Stomach (tissue), 9 donors: ENCODE data around the gene ACKR3. TPM values are rescaled to one million over a fixed set of nuclear protein-coding genes. Genes with fewer than 3 reads are reported as not detected.

Source experiments
- DNase-seq, 2 donors: peaks; one replicate each; pipeline versions ENCODE4 v3.0.0 to v3.0.0-alpha.2; 2013 to 2019
- H3K27ac ChIP-seq, 5 donors: fragments of 200-600 bp in 4 of 5; sonication (generic) in 4 of 5; one replicate each; pipeline ENCODE4 v1.5.1; 2013 to 2019; ENCODE audit warnings: mild to moderate bottlenecking in 1 of 5, moderate library complexity in 1 of 5
- H3K27me3 ChIP-seq, 3 donors: fragments of 200-600 bp; sonication (generic); one replicate each; pipeline ENCODE4 v1.5.1; 2017 to 2019; ENCODE audit warnings: mixed run types in 1 of 3
- H3K36me3 ChIP-seq, 4 donors: fragments of 200-600 bp; sonication (generic); 1 replicate in 3 of 4; 2 replicates in 1 of 4; pipeline ENCODE4 v1.5.1; 2016 to 2019
- H3K4me1 ChIP-seq, 4 donors: fragments of 200-600 bp; sonication (generic); one replicate each; pipeline ENCODE4 v1.5.1; 2016 to 2019
- H3K4me3 ChIP-seq, 4 donors: fragments of 200-600 bp; sonication (generic) in 3 of 4; one replicate each; pipeline ENCODE4 v1.5.1; 2016 to 2019; ENCODE audit warnings: mild to moderate bottlenecking in 1 of 4
- H3K9me3 ChIP-seq, 4 donors: fragments of 200-600 bp; sonication (generic); one replicate each; pipeline ENCODE4 v1.5.1; 2016 to 2019
- EP300 ChIP-seq: sonication (generic); formaldehyde crosslinking; IDR thresholded peaks from one replicate; pipeline ENCODE4 v1.6.1; 2017; ENCODE audit warnings: antibody characterized with exemption
- POLR2A ChIP-seq, 4 donors: fragments of 450-650 bp; IDR thresholded peaks; one replicate each; pipeline ENCODE4 v1.6.1; 2016; ENCODE audit warnings: antibody characterized with exemption in 4 of 4, control low read depth in 2 of 4, mild to moderate bottlenecking in 1 of 4, moderate library complexity in 1 of 4
- POLR2AphosphoS5 ChIP-seq, 3 donors: sonication (generic); formaldehyde crosslinking; IDR thresholded peaks; one replicate each; pipeline ENCODE4 v1.6.1; 2016; ENCODE audit warnings: antibody characterized with exemption in 3 of 3
- WGBS, 5 donors: extraction: QIAGEN DNeasy Blood & Tissue Kit in 3 of 5; methylation state at CpG; one replicate each; pipeline versions ENCODE4 v1.1.5 to v1.1.7; 2013 to 2018; 5-methylcytosine and 5-hydroxymethylcytosine counted together
- intact Hi-C: fragments of 100-400 bp; cut with DNase I; formaldehyde crosslinking; loops from one replicate; pipeline ENCODE4 v1.15.1; 2023; ENCODE audit warnings: low total_unique reads
- polyA plus RNA-seq, 3 donors: library from polyadenylated mRNA; stranded (reverse); fragments of 200-250 nt; gene quantifications; one replicate each; pipeline ENCODE4 v1.2.3, GENCODE V29; 2013
- total RNA-seq, 5 donors: library from RNA; depleted of rRNA; stranded (reverse); fragments of >200 nt; gene quantifications; one replicate each; pipeline versions ENCODE4 v1.1.0 to v1.2.3, GENCODE V29; 2014 to 2016
- TF ChIP-seq, protein P1 (sequence below), 7 experiments: fragments of 450-650 bp in 4 of 7; fragments of 200-600 bp in 3 of 7; sonication (generic) in 3 of 7; IDR thresholded peaks; one replicate each; pipeline ENCODE4 v1.5.1; 2016 to 2019; ENCODE audit warnings: antibody characterized with exemption in 7 of 7, control low read depth in 2 of 7, mild to moderate bottlenecking in 1 of 7
- donor health status: healthy with polysubstance abuse.
- donor health status: Bipolar disorder and iron deficiency.
- donor health status: healthy.

ACKR3 gene
- total and polyA plus RNA-seq, 8 donors = 5.0 to 35.0 (median 10.4) TPM

DNA sequence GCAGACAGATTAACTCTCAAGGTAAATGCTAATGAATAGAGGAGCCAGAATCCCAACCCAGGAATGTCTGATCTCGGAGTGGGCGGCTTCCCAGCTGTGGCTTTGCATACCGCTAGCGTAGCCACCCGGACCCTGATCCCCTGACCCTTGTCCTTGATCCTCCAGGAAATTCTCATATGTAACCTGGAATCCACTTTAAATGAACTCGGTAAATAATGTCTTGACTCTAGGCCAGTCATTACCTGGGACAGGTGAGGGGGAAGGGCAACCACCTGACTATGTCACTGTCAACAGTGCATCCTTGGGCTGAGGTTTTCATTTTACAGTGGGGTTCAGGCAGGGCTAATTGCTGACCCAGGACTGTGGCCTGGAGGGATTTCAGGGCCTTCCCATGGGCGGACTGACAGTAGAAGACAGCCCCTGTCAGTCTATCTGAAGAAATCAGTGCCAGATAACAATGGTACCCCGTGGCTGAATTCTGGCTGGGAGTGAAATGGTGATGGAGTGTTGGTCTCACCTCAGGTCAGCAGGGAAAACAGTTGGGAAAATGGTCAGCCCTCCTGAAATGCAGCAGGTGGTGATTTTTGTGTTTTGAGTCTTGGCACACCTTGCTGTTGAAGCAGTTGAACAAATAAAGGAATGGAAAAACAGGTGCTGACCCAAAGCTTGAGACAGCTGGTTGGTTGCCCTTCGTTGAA is 9.6 kb downstream of the ACKR3 start:
- WGBS, 5 donors = 53 to 71% (median 64%) methylated on average over 9 of the region's 9 CpGs
- Histone ChIP-seq H3K27me3 (no peaks in the 10 kb centered on the region), H3K36me3 (peaks cover 14 to 28% (median 26%) of the 10 kb centered on the region in 4 donors), H3K9me3 (no peaks in the 10 kb centered on the region), H3K4me3 (no peak overlapping the region), H3K4me1 (peaks cover 17 to 83% (median 50%) of the 10 kb centered on the region in 4 donors), H3K27ac (peak overlapping the region; percentile 26 to 93 (median 54))
- intact Hi-C loops = loop anchor here (10.0 kb wide), 1 partner anchor 234 kb away; no protein-coding TSS in a partner anchor
- TF ChIP-seq POLR2A (IDR thresholded peaks at IDR 0.05) = no peak
- no peak for TF ChIP-seq EP300
- TF ChIP-seq POLR2AphosphoS5 (IDR thresholded peaks at IDR 0.05) = no peak
- TF ChIP-seq, protein P1, sequence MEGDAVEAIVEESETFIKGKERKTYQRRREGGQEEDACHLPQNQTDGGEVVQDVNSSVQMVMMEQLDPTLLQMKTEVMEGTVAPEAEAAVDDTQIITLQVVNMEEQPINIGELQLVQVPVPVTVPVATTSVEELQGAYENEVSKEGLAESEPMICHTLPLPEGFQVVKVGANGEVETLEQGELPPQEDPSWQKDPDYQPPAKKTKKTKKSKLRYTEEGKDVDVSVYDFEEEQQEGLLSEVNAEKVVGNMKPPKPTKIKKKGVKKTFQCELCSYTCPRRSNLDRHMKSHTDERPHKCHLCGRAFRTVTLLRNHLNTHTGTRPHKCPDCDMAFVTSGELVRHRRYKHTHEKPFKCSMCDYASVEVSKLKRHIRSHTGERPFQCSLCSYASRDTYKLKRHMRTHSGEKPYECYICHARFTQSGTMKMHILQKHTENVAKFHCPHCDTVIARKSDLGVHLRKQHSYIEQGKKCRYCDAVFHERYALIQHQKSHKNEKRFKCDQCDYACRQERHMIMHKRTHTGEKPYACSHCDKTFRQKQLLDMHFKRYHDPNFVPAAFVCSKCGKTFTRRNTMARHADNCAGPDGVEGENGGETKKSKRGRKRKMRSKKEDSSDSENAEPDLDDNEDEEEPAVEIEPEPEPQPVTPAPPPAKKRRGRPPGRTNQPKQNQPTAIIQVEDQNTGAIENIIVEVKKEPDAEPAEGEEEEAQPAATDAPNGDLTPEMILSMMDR (IDR thresholded peaks at IDR 0.05) = no peak
- DNase-seq = no peak

DNA sequence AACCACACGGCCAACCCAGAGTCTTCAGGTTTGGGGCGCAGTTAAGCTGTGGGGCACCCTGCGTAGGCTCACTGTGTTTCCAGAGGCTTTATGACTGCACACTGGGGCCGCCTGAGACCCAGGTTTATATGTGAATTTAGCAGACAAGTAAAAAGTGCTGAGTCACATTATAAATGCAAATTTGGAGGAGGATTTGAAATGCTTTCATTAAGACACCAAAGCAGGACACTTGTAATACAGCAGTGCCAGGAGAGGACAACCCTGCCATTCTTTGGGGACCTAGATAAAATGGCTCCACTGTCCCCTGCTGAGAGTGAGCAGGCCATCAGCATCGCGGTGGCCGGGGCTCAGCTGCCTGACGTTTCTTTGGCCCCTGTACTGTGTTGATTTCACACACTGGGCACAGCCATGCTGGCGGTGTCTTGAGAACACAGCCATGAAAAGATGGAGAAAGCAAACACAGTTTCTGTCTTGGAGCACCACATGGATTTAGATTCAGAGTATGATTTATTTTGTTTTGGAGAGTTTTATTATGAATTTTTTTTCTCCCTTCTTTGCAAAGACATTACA is 10.2 kb downstream of the ACKR3 start:
- WGBS, 5 donors = 69 to 77% (median 72%) methylated on average over 9 of the region's 9 CpGs
- intact Hi-C loops = loop anchor here (10.0 kb wide), 1 partner anchor 235 kb away; no protein-coding TSS in a partner anchor
- H3K4me3 ChIP-seq = no peak overlapping the region
- H3K4me1 ChIP-seq = peaks cover 11 to 78% (median 45%) of the 10 kb centered on the region in 4 donors
- H3K9me3 ChIP-seq = no peaks in the 10 kb centered on the region
- H3K36me3 ChIP-seq = peaks cover 14 to 28% (median 26%) of the 10 kb centered on the region in 4 donors
- no peaks in the 10 kb centered on the region for H3K27me3 ChIP-seq
- DNase-seq = no peak
- TF ChIP-seq POLR2A (IDR thresholded peaks at IDR 0.05) (no peak), POLR2AphosphoS5 (IDR thresholded peaks at IDR 0.05) (peak in 1 of 3 donors; percentile 3)
- TF ChIP-seq, protein P1 (IDR thresholded peaks at IDR 0.05) = no peak
- peak overlapping the region; percentile 26 to 93 (median 54) for H3K27ac ChIP-seq

DNA sequence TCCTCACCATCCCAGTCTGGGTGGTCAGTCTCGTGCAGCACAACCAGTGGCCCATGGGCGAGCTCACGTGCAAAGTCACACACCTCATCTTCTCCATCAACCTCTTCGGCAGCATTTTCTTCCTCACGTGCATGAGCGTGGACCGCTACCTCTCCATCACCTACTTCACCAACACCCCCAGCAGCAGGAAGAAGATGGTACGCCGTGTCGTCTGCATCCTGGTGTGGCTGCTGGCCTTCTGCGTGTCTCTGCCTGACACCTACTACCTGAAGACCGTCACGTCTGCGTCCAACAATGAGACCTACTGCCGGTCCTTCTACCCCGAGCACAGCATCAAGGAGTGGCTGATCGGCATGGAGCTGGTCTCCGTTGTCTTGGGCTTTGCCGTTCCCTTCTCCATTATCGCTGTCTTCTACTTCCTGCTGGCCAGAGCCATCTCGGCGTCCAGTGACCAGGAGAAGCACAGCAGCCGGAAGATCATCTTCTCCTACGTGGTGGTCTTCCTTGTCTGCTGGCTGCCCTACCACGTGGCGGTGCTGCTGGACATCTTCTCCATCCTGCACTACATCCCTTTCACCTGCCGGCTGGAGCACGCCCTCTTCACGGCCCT is 11.2 kb downstream of the ACKR3 start:
- TF ChIP-seq POLR2A (IDR thresholded peaks at IDR 0.05) (no peak), EP300 (no peak), POLR2AphosphoS5 (IDR thresholded peaks at IDR 0.05) (no peak)
- TF ChIP-seq, protein P1 (IDR thresholded peaks at IDR 0.05) = no peak
- Histone ChIP-seq H3K4me1 (peaks cover 9 to 68% (median 40%) of the 10 kb centered on the region in 4 donors), H3K27ac (peak overlapping the region in 1 of 5 donors; percentile 93), H3K36me3 (peaks cover 14 to 28% (median 26%) of the 10 kb centered on the region in 4 donors), H3K27me3 (no peaks in the 10 kb centered on the region), H3K4me3 (no peak overlapping the region), H3K9me3 (no peaks in the 10 kb centered on the region)
- 95 to 97% (median 97%) methylated on average over 29 of the region's 29 CpGs for WGBS, 5 donors
- DNase-seq = no peak
- intact Hi-C loops = no loop called here

DNA sequence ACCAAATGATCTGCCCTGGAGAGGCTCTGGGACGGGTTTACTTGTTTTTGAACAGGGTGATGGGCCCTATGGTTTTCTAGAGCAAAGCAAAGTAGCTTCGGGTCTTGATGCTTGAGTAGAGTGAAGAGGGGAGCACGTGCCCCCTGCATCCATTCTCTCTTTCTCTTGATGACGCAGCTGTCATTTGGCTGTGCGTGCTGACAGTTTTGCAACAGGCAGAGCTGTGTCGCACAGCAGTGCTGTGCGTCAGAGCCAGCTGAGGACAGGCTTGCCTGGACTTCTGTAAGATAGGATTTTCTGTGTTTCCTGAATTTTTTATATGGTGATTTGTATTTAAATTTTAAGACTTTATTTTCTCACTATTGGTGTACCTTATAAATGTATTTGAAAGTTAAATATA is 11.9 kb downstream of the ACKR3 start:
- Histone ChIP-seq H3K9me3 (no peaks in the 10 kb centered on the region), H3K4me1 (peaks cover 9 to 61% (median 33%) of the 10 kb centered on the region in 4 donors), H3K27ac (peak overlapping the region in 1 of 5 donors; percentile 7), H3K4me3 (no peak overlapping the region), H3K27me3 (no peaks in the 10 kb centered on the region), H3K36me3 (peaks cover 14 to 28% (median 26%) of the 10 kb centered on the region in 4 donors)
- intact Hi-C loops = no loop called here
- TF ChIP-seq EP300 (no peak), POLR2A (IDR thresholded peaks at IDR 0.05) (no peak), POLR2AphosphoS5 (IDR thresholded peaks at IDR 0.05) (no peak)
- TF ChIP-seq, protein P1 (IDR thresholded peaks at IDR 0.05) = no peak
- DNase-seq = no peak
- 88 to 95% (median 93%) methylated on average over 7 of the region's 7 CpGs for WGBS, 5 donors
